ENCODE data around the gene SECISBP2.

The SECISBP2 gene

GRCh38 chr9:89350988-89351557 lies 32.8 kb downstream of the SECISBP2 start:
- no peak overlapping the region for H3K4me2 ChIP-seq (ENCODE audit: low read length)
- TF ChIP-seq CTCF (IDR thresholded peaks at IDR 0.05; ENCODE audit: low read length) (no peak), EZH2 (IDR thresholded peaks at IDR 0.05; ENCODE audit: borderline replicate concordance, low read length) (no peak)
- no peaks in the 10 kb centered on the region for H4K20me1 ChIP-seq (ENCODE audit: insufficient read depth, low read length)
- H3K9ac ChIP-seq (ENCODE audit: low read length) = no peak overlapping the region
- no peak overlapping the region for H3K27ac ChIP-seq (ENCODE audit: low read depth, low read length, poor library complexity, severe bottlenecking)
- no peak overlapping the region for H3K4me3 ChIP-seq (ENCODE audit: low read depth, low read length, poor library complexity, severe bottlenecking)
- H2AFZ ChIP-seq (ENCODE audit: low read length) = no peak overlapping the region
- H3K9me2 ChIP-seq (ENCODE audit: low read depth, low read length) = no peaks in the 10 kb centered on the region
- no peaks in the 10 kb centered on the region for H3K27me3 ChIP-seq (ENCODE audit: insufficient read depth, low read length)
- no peaks in the 10 kb centered on the region for H3K79me2 ChIP-seq (ENCODE audit: insufficient read depth, low read length)
- H3K36me3 ChIP-seq (ENCODE audit: insufficient read depth, low read length) = peaks cover 98% of the 10 kb centered on the region
- no peaks in the 10 kb centered on the region for H3K9me3 ChIP-seq (ENCODE audit: low read length)
- H3K4me1 ChIP-seq (ENCODE audit: insufficient read depth, low read length, severe bottlenecking) = no peaks in the 10 kb centered on the region
- H3F3A ChIP-seq (ENCODE audit: insufficient read depth, low read length) = no peaks in the 10 kb centered on the region

- H3K4me3 ChIP-seq (ENCODE audit: low read depth, low read length, poor library complexity, severe bottlenecking) = no peak overlapping the region
- no peak for TF ChIP-seq CTCF (IDR thresholded peaks at IDR 0.05; ENCODE audit: low read length)
- no peak for TF ChIP-seq EZH2 (IDR thresholded peaks at IDR 0.05; ENCODE audit: borderline replicate concordance, low read length)
- no peaks in the 10 kb centered on the region for H3K9me3 ChIP-seq (ENCODE audit: low read length)
- H3K9me2 ChIP-seq (ENCODE audit: low read depth, low read length) = no peaks in the 10 kb centered on the region
- no peaks in the 10 kb centered on the region for H3K4me1 ChIP-seq (ENCODE audit: insufficient read depth, low read length, severe bottlenecking)
- H3K4me2 ChIP-seq (ENCODE audit: low read length) = no peak overlapping the region
- no peak overlapping the region for H3K9ac ChIP-seq (ENCODE audit: low read length)
- H4K20me1 ChIP-seq (ENCODE audit: insufficient read depth, low read length) = no peaks in the 10 kb centered on the region
- H3K27me3 ChIP-seq (ENCODE audit: insufficient read depth, low read length) = no peaks in the 10 kb centered on the region
- H2AFZ ChIP-seq (ENCODE audit: low read length) = no peak overlapping the region
- no peaks in the 10 kb centered on the region for H3F3A ChIP-seq (ENCODE audit: insufficient read depth, low read length)
- peaks cover 98% of the 10 kb centered on the region for H3K36me3 ChIP-seq (ENCODE audit: insufficient read depth, low read length)
- no peaks in the 10 kb centered on the region for H3K79me2 ChIP-seq (ENCODE audit: insufficient read depth, low read length)
- H3K27ac ChIP-seq (ENCODE audit: low read depth, low read length, poor library complexity, severe bottlenecking) = no peak overlapping the region
Measured at GRCh38 chr9:89351584-89352300, 33.4 kb downstream of the SECISBP2 start.

GRCh38 chr9:89352451-89352850 lies 34.2 kb downstream of the SECISBP2 start:
- no peak overlapping the region for H3K27ac ChIP-seq (ENCODE audit: low read depth, low read length, poor library complexity, severe bottlenecking)
- no peak overlapping the region for H2AFZ ChIP-seq (ENCODE audit: low read length)
- no peak overlapping the region for H3K4me2 ChIP-seq (ENCODE audit: low read length)
- no peak overlapping the region for H3K4me3 ChIP-seq (ENCODE audit: low read depth, low read length, poor library complexity, severe bottlenecking)
- no peaks in the 10 kb centered on the region for H3K9me2 ChIP-seq (ENCODE audit: low read depth, low read length)
- no peaks in the 10 kb centered on the region for H3K4me1 ChIP-seq (ENCODE audit: insufficient read depth, low read length, severe bottlenecking)
- no peak overlapping the region for H3K9ac ChIP-seq (ENCODE audit: low read length)
- no peaks in the 10 kb centered on the region for H3K9me3 ChIP-seq (ENCODE audit: low read length)
- peaks cover 98% of the 10 kb centered on the region for H3K36me3 ChIP-seq (ENCODE audit: insufficient read depth, low read length)
- no peaks in the 10 kb centered on the region for H4K20me1 ChIP-seq (ENCODE audit: insufficient read depth, low read length)
- no peaks in the 10 kb centered on the region for H3F3A ChIP-seq (ENCODE audit: insufficient read depth, low read length)
- no peaks in the 10 kb centered on the region for H3K27me3 ChIP-seq (ENCODE audit: insufficient read depth, low read length)
- H3K79me2 ChIP-seq (ENCODE audit: insufficient read depth, low read length) = no peaks in the 10 kb centered on the region
- TF ChIP-seq CTCF (IDR thresholded peaks at IDR 0.05; ENCODE audit: low read length) = no peak
- TF ChIP-seq EZH2 (IDR thresholded peaks at IDR 0.05; ENCODE audit: borderline replicate concordance, low read length) = no peak
